ENCODE data around the gene NFE2. TPM values are rescaled to one million over a fixed set of nuclear protein-coding genes. Genes with fewer than 3 reads are reported as not detected.
"Not testable (repeated sequence)": the region's sequence is repeated elsewhere in the genome, so short reads cannot be mapped to it uniquely, and the experiment has no call there.

The NFE2 gene
- total RNA-seq, 1 experiment from 2014 or later: not detected

GRCh38 chr12:54321363-54321762 lies 20.5 kb upstream of the NFE2 start:
- H3K27ac ChIP-seq (ENCODE audit: low read depth, low read length, poor library complexity, severe bottlenecking): no peak overlapping the region
- H3K36me3 ChIP-seq (ENCODE audit: insufficient read depth, low read length, poor library complexity, severe bottlenecking): no peaks in the 10 kb centered on the region
- TF ChIP-seq, protein P1, sequence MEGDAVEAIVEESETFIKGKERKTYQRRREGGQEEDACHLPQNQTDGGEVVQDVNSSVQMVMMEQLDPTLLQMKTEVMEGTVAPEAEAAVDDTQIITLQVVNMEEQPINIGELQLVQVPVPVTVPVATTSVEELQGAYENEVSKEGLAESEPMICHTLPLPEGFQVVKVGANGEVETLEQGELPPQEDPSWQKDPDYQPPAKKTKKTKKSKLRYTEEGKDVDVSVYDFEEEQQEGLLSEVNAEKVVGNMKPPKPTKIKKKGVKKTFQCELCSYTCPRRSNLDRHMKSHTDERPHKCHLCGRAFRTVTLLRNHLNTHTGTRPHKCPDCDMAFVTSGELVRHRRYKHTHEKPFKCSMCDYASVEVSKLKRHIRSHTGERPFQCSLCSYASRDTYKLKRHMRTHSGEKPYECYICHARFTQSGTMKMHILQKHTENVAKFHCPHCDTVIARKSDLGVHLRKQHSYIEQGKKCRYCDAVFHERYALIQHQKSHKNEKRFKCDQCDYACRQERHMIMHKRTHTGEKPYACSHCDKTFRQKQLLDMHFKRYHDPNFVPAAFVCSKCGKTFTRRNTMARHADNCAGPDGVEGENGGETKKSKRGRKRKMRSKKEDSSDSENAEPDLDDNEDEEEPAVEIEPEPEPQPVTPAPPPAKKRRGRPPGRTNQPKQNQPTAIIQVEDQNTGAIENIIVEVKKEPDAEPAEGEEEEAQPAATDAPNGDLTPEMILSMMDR (conservative IDR thresholded peaks at IDR 0.05; ENCODE audit: low read depth, low read length): no peak
- no peak for TF ChIP-seq EZH2 (IDR thresholded peaks at IDR 0.05; ENCODE audit: borderline replicate concordance, low read depth, low read length, poor library complexity, severe bottlenecking)
- no peaks in the 10 kb centered on the region for H3K27me3 ChIP-seq (replicated peaks; ENCODE audit: insufficient read depth, low read depth, low read length, poor library complexity)
- ChIA-PET CTCF (interaction anchor here (0.6 kb wide), 1 partner anchor 15 kb away, joined by 4 read pairs; no protein-coding TSS in a partner anchor), POLR2A (ENCODE audit: low non-redundant PET) (no interaction called here)
- no peak overlapping the region for H3K4me3 ChIP-seq (ENCODE audit: low read depth, low read length, poor library complexity, severe bottlenecking)
- no TSS peak for BruUV-seq (replicated peaks)
- peaks cover 2% of the 10 kb centered on the region for H3K4me1 ChIP-seq (ENCODE audit: insufficient read depth, low read length, poor library complexity, severe bottlenecking)
- intact Hi-C loops (cut with micrococcal nuclease; ENCODE audit: unreplicated experiment): no loop called here
- H3K9me3 ChIP-seq (ENCODE audit: low read depth, low read length, poor library complexity, severe bottlenecking): no peaks in the 10 kb centered on the region
- no peak for DNase-seq (ENCODE audit: low spot score)

GRCh38 chr12:54312309-54312708 lies 11.5 kb upstream of the NFE2 start:
- H3K27ac ChIP-seq (ENCODE audit: low read depth, low read length, poor library complexity, severe bottlenecking); CTCF ChIA-PET; H3K9me3 ChIP-seq (ENCODE audit: low read depth, low read length, poor library complexity, severe bottlenecking); intact Hi-C loops (cut with micrococcal nuclease; ENCODE audit: unreplicated experiment); BruUV-seq (replicated peaks); H3K36me3 ChIP-seq (ENCODE audit: insufficient read depth, low read length, poor library complexity, severe bottlenecking); H3K4me1 ChIP-seq (ENCODE audit: insufficient read depth, low read length, poor library complexity, severe bottlenecking); H3K27me3 ChIP-seq (replicated peaks; ENCODE audit: insufficient read depth, low read depth, low read length, poor library complexity); DNase-seq (ENCODE audit: low spot score); POLR2A ChIA-PET (ENCODE audit: low non-redundant PET); H3K4me3 ChIP-seq (ENCODE audit: low read depth, low read length, poor library complexity, severe bottlenecking): not testable (repeated sequence)

- H3K27me3 ChIP-seq (replicated peaks; ENCODE audit: insufficient read depth, low read depth, low read length, poor library complexity): no peaks in the 10 kb centered on the region
- no peaks in the 10 kb centered on the region for H3K9me3 ChIP-seq (ENCODE audit: low read depth, low read length, poor library complexity, severe bottlenecking)
- no peak for TF ChIP-seq EZH2 (IDR thresholded peaks at IDR 0.05; ENCODE audit: borderline replicate concordance, low read depth, low read length, poor library complexity, severe bottlenecking)
- TF ChIP-seq, protein P1 (conservative IDR thresholded peaks at IDR 0.05; ENCODE audit: low read depth, low read length): no peak
- no peak for DNase-seq (ENCODE audit: low spot score)
- H3K4me3 ChIP-seq (ENCODE audit: low read depth, low read length, poor library complexity, severe bottlenecking): no peak overlapping the region
- H3K4me1 ChIP-seq (ENCODE audit: insufficient read depth, low read length, poor library complexity, severe bottlenecking): no peaks in the 10 kb centered on the region
- intact Hi-C loops (cut with micrococcal nuclease; ENCODE audit: unreplicated experiment): no loop called here
- POLR2A ChIA-PET (ENCODE audit: low non-redundant PET): interaction anchor here (0.7 kb wide), 1 partner anchor 31 kb away, joined by 19 read pairs; the partner anchor contains the start of gene HNRNPA1
- no TSS peak for BruUV-seq (replicated peaks)
- no peaks in the 10 kb centered on the region for H3K36me3 ChIP-seq (ENCODE audit: insufficient read depth, low read length, poor library complexity, severe bottlenecking)
- no peak overlapping the region for H3K27ac ChIP-seq (ENCODE audit: low read depth, low read length, poor library complexity, severe bottlenecking)
- CTCF ChIA-PET: no interaction called here
Observed at GRCh38 chr12:54311051-54311450, 10.2 kb upstream of the NFE2 start.

Data from A673 (cell line).